Parathyroid adenoma (tissue), 2 donors: ENCODE results near the gene CHPF2.

ENCODE experiments used
- H2AFZ ChIP-seq: fragments of 300-600 bp; sonication (generic); one replicate; pipeline ENCODE4 v1.7.0; 2017; ENCODE audit warnings: antibody characterized with exemption, mild to moderate bottlenecking
- H3K27ac ChIP-seq: fragments of 300-600 bp; sonication (generic); one replicate; pipeline ENCODE4 v1.7.0; 2017
- H3K27me3 ChIP-seq: fragments of 300-600 bp; sonication (generic); one replicate; pipeline ENCODE4 v1.7.0; 2017; ENCODE audit warnings: low read length; ENCODE audit not compliant: control insufficient read depth, insufficient read depth
- H3K36me3 ChIP-seq: fragments of 300-600 bp; sonication (generic); one replicate; pipeline ENCODE4 v1.7.0; 2017; ENCODE audit warnings: low read length; ENCODE audit not compliant: control insufficient read depth, insufficient read depth
- H3K4me1 ChIP-seq: fragments of 300-600 bp; sonication (generic); one replicate; pipeline ENCODE4 v1.7.0; 2017; ENCODE audit warnings: control low read depth
- H3K4me2 ChIP-seq: fragments of 300-600 bp; sonication (generic); one replicate; pipeline ENCODE4 v1.7.0; 2017; ENCODE audit warnings: low read length
- H3K4me3 ChIP-seq: fragments of 300-600 bp; sonication (generic); one replicate; pipeline ENCODE4 v1.7.0; 2017; ENCODE audit warnings: low read depth, low read length
- H3K79me2 ChIP-seq: fragments of 300-600 bp; sonication (generic); one replicate; pipeline ENCODE4 v1.7.0; 2017; ENCODE audit warnings: control low read depth
- H3K9ac ChIP-seq: fragments of 300-600 bp; sonication (generic); one replicate; pipeline ENCODE4 v1.7.0; 2017; ENCODE audit warnings: mild to moderate bottlenecking
- H3K9me3 ChIP-seq: fragments of 300-600 bp; sonication (generic); one replicate; pipeline ENCODE4 v1.7.0; 2017; ENCODE audit warnings: low read length; ENCODE audit not compliant: control insufficient read depth
- CTCF ChIP-seq: fragments of 300-600 bp; sonication (generic); IDR thresholded peaks from one replicate; pipeline ENCODE4 v1.7.0; 2017; ENCODE audit warnings: antibody characterized with exemption, mild to moderate bottlenecking
- donor health status: primary hyperparathyroidism.

CHPF2 gene

GRCh38 chr7:151254316-151254715, 22.0 kb downstream of the CHPF2 start:
- Histone ChIP-seq H3K4me1 (peaks cover 21% of the 10 kb centered on the region), H3K36me3 (no peaks in the 10 kb centered on the region), H3K9me3 (no peaks in the 10 kb centered on the region), H3K79me2 (no peaks in the 10 kb centered on the region), H3K4me2 (no peak overlapping the region), H2AFZ (no peak overlapping the region), H3K4me3 (no peak overlapping the region), H3K27me3 (no peaks in the 10 kb centered on the region), H3K9ac (no peak overlapping the region), H3K27ac (no peak overlapping the region)
- TF ChIP-seq CTCF = no peak

- Histone ChIP-seq H3K36me3 (no peaks in the 10 kb centered on the region), H3K27me3 (no peaks in the 10 kb centered on the region), H3K4me2 (no peak overlapping the region), H3K4me1 (peaks cover 16% of the 10 kb centered on the region), H3K4me3 (no peak overlapping the region), H2AFZ (no peak overlapping the region), H3K27ac (no peak overlapping the region), H3K9me3 (no peaks in the 10 kb centered on the region), H3K9ac (no peak overlapping the region), H3K79me2 (no peaks in the 10 kb centered on the region)
- no peak for TF ChIP-seq CTCF
Measured at GRCh38 chr7:151254851-151255250, 22.6 kb downstream of the CHPF2 start.

GRCh38 chr7:151255390-151255789, 23.1 kb downstream of the CHPF2 start:
- H3K27ac ChIP-seq = no peak overlapping the region
- H3K9me3 ChIP-seq = no peaks in the 10 kb centered on the region
- TF ChIP-seq CTCF = no peak

GRCh38 chr7:151256410-151257045, 24.2 kb downstream of the CHPF2 start:
- H2AFZ ChIP-seq = no peak overlapping the region
- no peak overlapping the region for H3K27ac ChIP-seq
- H3K4me1 ChIP-seq = peaks cover 4% of the 10 kb centered on the region
- no peak overlapping the region for H3K9ac ChIP-seq
- H3K4me2 ChIP-seq = no peak overlapping the region
- H3K36me3 ChIP-seq = no peaks in the 10 kb centered on the region
- TF ChIP-seq CTCF = no peak
- H3K27me3 ChIP-seq = no peaks in the 10 kb centered on the region
- H3K4me3 ChIP-seq = no peak overlapping the region
- no peaks in the 10 kb centered on the region for H3K79me2 ChIP-seq
- H3K9me3 ChIP-seq = no peaks in the 10 kb centered on the region

More at GRCh38 chr7:151255390-151255789, 23.1 kb downstream of the CHPF2 start:
- Histone ChIP-seq H3K79me2 (no peaks in the 10 kb centered on the region), H3K4me1 (peaks cover 12% of the 10 kb centered on the region), H3K4me3 (no peak overlapping the region), H2AFZ (no peak overlapping the region), H3K4me2 (no peak overlapping the region), H3K36me3 (no peaks in the 10 kb centered on the region), H3K9ac (no peak overlapping the region), H3K27me3 (no peaks in the 10 kb centered on the region)

- H3K4me1 ChIP-seq = peaks cover under 1% of the 10 kb centered on the region
- H3K36me3 ChIP-seq = no peaks in the 10 kb centered on the region
- H3K4me3 ChIP-seq = no peak overlapping the region
- no peak overlapping the region for H3K9ac ChIP-seq
- no peak overlapping the region for H3K4me2 ChIP-seq
- no peaks in the 10 kb centered on the region for H3K9me3 ChIP-seq
- H3K27ac ChIP-seq = no peak overlapping the region
- H3K79me2 ChIP-seq = no peaks in the 10 kb centered on the region
- no peak overlapping the region for H2AFZ ChIP-seq
- no peaks in the 10 kb centered on the region for H3K27me3 ChIP-seq
- TF ChIP-seq CTCF = no peak
Measured at GRCh38 chr7:151257990-151258389, 25.7 kb downstream of the CHPF2 start.
